HG03159 (cell line): Measurements from ENCODE around the gene NUB1.
A peak's percentile ranks its signal among the peaks of the same experiment; 100 is the strongest.
"Not testable (repeated sequence)": the region's sequence is repeated elsewhere in the genome, so short reads cannot be mapped to it uniquely, and the experiment has no call there.

Experiments
- ATAC-seq: cut with Tn5 transposase; IDR thresholded peaks from one replicate; pipeline ENCODE4 v1.9.1; 2021; ENCODE audit warnings: mild to moderate bottlenecking, moderate library complexity; ENCODE audit not compliant: unreplicated experiment

NUB1 gene, protein sequence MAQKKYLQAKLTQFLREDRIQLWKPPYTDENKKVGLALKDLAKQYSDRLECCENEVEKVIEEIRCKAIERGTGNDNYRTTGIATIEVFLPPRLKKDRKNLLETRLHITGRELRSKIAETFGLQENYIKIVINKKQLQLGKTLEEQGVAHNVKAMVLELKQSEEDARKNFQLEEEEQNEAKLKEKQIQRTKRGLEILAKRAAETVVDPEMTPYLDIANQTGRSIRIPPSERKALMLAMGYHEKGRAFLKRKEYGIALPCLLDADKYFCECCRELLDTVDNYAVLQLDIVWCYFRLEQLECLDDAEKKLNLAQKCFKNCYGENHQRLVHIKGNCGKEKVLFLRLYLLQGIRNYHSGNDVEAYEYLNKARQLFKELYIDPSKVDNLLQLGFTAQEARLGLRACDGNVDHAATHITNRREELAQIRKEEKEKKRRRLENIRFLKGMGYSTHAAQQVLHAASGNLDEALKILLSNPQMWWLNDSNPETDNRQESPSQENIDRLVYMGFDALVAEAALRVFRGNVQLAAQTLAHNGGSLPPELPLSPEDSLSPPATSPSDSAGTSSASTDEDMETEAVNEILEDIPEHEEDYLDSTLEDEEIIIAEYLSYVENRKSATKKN

GRCh38 chr7:151341357-151342101, at the start of gene NUB1:
TSS of gene NUB1 (plus strand) at chr7:151341812. CDS start at chr7:151345350, 3,538 bp downstream.
- ATAC-seq: peak; percentile 53

DNA sequence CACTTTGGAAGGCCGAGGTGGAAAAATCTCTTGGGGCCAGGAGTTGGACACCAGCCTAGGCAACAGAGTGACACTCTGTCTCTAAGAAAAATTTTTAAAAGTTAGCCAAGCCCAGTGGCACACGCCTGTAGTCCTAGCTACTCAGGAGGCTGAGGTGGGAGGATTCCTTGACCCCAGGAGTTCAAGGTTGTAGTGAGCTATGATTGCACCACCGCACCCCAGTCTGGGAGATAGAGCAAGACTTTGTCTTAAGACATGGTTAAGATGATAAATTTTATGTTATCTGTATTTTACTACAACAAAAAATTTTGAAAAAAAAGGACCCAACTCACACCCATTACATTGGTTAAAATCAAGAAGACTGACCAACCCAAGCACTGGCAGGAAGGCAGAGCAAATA, 48.8 kb upstream of the NUB1 start:
- no peak for ATAC-seq

DNA sequence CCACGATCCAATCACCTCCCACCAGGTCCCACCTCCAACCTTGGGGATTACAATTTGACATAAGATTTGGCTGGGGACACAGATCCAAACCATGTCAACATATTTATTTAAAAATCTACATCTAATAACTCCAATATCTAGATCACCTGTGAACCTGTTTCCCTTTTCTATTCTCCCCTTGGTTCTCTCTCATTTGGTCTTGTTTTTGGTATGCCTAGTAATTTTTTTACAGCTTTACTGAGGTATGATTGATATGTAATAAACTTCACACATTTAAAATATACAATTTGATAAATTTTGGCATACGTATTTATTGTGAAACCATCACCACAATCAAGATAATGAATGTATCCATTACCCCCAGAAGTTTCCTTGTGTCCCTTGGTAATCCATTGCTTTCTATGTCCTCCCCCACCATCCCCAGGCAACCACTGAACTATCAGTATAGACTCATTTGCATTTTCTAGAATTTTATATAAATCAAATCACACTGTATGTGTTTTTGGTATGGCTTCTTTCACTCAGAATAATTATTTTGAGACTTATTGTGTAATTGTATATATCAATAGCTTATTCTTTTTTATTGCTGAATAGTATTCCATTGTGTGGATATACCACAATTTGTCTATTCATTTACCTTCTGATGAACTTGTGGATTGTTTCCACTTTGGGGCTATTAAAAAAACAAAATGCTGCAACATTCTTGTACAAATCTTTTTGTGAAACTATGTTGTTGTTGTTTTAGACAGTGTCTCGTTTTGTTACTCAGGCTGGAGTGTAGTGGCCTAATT, 45.2 kb upstream of the NUB1 start:
- ATAC-seq: no peak

DNA sequence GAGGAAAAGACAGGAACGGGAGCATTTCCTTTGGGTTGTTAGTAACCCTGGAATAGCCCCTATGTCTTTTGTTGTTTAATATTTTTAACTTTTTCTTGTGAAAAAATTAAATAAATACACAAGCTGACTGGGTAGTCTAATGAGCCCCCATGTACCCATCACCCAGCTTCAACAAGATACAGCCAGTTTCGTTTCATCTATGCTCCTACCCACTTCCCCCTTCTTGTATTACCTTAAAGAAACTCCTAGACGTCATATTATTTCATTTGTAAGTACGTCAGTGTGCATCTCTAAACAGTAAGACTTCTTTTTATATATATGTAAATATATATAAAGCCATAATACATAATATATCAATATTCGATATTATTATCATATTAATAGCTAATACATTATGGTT, 42.8 kb upstream of the NUB1 start:
- no peak for ATAC-seq

DNA sequence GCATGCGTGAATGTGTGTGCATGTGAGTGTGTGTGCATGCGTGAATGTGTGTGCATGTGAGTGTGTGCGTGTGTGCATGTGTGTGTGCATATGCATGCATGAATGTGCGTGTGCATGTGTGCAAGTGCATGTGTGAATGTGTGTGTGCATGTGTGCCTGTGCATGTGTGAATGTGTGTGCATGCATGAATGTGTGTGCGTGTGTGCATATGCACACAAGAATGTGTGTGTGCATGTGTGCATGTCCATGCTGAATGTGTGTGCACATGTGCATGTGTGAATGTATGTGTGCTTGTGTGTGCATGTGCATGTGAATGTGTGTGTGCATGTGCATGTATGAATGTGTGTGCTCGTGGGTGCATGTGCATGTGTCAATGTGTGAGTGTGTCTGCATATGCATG, 42.1 kb upstream of the NUB1 start:
- ATAC-seq: no peak

DNA sequence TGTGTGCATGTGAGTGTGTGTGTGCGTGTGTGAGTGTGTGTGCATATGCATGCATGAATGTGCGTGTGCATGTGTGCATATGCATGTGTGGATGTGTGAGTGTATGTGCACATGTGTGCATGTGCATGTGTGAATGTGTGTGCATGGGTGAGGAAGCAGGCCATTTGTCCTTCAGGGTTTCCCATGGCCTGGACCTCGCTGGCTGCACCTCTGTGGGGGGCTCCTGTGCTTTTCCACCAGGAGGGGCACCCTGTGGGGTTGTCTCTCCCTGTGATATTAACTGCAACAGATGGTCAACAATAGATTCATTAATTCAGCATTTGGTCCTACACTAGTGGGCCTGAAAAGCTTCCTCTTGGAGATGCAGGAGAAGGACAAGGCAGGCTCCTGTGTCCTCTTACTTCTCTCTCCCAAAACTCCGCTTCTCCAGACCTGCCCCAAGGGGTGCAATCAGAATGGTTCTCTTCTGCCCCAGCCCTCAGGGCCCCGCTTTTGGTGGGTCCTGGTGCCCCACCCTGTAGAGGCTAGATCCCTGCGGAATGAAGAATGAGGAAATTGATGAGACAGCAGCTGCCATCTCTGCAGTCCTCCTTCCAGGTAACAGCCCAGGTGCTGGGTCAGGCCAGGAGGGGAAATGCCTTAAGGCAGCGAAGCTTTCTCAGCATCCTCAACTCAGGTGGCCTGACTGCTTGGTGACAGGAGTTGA, 41.5 kb upstream of the NUB1 start:
- no peak for ATAC-seq

- ATAC-seq: no peak
These were observed 39.8 kb upstream of the NUB1 start for GRCh38 chr7:151301471-151302462.

DNA sequence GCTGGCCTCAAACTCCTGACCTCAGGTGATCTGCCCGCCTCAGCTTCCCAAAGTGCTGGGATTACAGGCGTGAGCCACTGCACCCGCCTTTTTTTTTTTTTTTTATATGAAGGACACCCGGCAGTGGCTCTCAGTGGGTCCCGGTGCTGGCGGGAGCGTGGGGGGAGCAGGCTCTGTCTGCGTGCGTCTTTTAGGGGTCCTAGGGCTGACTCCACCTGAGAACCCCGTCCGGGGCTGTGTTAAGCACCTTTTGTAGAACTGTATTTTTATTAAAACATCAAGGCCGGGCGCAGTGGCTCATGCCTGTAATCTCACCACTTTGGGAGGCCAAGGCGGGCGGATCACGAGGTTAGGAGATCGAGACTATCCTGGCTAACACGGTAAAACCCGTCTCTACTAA, 37.4 kb upstream of the NUB1 start:
- ATAC-seq: not testable (repeated sequence)

DNA sequence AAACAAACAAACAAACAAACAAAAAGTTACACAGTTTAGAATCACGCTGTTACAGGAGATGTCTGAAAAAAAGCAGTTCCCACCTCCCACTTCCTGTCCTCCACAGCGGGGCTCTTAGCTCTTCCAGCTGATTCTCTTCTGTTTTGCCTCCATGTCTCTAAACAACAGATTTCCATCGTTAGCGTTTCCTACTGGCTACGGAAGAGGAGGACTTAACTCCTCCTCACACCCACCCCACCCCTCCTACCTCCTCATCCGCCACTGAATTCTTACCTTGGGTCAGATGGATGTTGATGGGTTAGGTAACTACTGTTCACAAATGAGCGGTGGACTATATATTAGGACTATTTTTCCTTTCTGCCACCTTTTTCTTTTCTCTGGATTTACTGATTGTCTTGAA, 36.8 kb upstream of the NUB1 start:
- no peak for ATAC-seq

- ATAC-seq: no peak
These were observed 35.2 kb upstream of the NUB1 start for GRCh38 chr7:151306374-151306773.

- no peak for ATAC-seq
These were observed 34.8 kb upstream of the NUB1 start for GRCh38 chr7:151306860-151307259.

DNA sequence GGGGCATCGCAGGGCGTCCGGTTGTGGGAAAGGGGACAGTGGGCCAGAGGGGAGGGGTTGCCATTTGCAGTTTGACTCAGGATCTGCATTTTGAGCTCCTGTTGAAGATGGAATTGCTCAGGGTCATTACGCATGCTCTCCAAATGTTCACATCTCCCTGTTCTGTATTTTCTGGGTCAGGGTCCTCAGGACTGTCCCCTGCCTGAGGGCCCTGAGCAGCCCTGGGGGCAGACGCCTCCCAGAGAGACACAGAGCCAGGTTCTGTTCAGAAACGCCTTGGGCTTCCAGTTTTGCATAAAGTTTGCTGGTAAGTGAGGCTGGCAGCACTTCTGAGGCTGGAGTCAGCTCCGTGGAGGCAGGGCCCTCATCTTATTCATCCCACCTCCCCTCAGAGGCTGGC, 34.1 kb upstream of the NUB1 start:
- ATAC-seq: no peak

- ATAC-seq: no peak
These were observed 33.4 kb upstream of the NUB1 start for GRCh38 chr7:151308256-151308655.

- no peak for ATAC-seq
These were observed 32.8 kb upstream of the NUB1 start for GRCh38 chr7:151308791-151309190.

DNA sequence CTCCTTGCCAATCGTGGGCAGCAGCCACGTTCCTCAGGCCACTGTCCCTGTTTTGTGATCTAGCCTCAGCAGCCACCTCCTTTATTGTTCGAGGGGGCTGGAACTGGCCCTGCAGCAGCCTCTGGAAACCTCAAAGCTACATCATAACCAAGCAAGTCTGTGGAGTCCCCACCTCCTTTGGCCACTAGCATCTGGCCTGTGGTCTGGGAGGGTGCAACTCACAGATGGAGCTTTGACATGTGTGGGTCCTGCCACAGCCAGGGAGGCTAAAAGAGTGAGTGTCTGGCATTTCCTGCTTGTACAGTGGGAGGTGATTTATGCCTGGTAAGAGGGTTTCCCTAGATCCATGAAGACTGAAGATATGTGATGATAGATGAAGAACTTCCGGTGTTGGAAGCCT, 32.3 kb upstream of the NUB1 start:
- ATAC-seq: no peak

- no peak for ATAC-seq
These were observed 31.0 kb upstream of the NUB1 start for GRCh38 chr7:151310578-151310977.

DNA sequence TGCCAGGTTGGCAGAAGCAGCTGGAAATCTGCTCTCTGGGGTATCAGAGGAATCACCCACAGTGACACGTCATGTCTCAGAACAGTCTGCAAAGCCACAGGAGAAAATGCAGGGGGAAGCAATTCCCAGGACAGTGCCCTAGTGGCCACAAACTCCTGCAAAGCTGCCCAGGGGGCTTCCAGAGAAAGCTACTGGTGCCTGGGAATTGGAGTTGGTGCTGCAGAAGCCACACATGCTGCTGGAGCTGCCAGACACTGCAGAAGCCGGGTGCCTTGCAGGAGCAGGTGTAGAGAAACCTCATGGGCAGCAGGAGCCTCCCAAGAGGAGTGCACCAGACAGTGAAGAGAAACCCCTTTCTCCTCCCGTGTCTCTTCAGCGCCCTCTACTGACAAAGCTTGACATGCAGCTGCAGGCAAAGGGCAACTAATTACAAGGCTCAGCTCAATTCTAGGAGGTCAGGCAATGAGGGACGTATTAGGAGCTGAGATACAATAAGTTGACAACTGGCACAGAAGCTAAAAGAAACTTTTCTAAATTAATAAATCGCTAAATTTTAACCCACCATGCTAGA, 30.2 kb upstream of the NUB1 start:
- no peak for ATAC-seq

GRCh38 chr7:151312356-151312755, 29.3 kb upstream of the NUB1 start:
- ATAC-seq: no peak
